NK-92 treated with Interleukin-12 subunit alpha and Interleukin-12 subunit beta, amount 100 ng/mL, for 24 hours (cell line): ENCODE results near the gene STX2.

Source experiments
- DNase-seq: peaks from one replicate; lab custom pipeline; 2025; lab: John Stamatoyannopoulos, UW

STX2 gene

GRCh38 chr12:130831246-130831645 lies 7.8 kb downstream of the STX2 start:
- no peak for DNase-seq

- DNase-seq = no peak
These were observed 8.9 kb downstream of the STX2 start for GRCh38 chr12:130830246-130830551.

DNA sequence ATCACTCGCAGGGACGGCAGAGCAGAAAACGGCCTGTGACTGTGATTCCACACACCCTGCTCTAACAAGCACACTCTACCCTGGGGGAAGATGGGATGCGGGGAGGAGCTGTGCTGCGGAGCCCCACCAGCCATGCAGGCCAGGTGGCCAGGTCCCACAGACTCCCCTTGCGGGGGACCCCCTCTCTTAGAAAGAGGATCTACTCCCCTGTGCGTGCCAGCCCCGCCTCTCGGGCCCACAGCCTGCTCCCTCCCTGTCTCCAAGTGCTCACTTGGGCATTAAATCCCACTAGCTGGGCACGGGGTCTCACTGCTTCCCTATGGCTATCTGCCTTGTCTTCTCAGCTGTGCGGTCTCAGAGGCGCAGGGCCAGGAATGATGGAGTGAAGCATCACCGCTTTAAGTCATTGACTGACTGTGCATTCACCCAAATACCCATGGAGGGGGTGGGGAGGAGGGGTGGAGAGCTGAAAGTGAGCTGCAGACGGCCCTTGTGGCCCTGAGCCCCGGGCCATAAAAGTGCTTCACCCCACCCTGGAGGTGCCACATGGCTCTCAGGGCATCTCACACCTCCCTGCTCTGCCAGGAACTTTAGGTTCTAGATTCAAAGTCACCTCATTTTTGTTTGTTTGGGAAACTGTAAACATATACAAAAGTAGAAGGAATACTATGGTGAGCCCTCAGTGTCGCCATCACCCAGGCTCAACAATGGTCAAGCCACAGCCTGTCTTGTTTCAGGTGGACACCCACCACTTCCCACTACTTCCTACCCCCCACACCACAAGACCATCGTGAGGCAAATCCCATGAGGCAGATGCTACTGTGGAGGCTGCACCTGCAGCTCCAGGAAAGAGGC lies 9.4 kb downstream of the STX2 start:
- no peak for DNase-seq

DNA sequence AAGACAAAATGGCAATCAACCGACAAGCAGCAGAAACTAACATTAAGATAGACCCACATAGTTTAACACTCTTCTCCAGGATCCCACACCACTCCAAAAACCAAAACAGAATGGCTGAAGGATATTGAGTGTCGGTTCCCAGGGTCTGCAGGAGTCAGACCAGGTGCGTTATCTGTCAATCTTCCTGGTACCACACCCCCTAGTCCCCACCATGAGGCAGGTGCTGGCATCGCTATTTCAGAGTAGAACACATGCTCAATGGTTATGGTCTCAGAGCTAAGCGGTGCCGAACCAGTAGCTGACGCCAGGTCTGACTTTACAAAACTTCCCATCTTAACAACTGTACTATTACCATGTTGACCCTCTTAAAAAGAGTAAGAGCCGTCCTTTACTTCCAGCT lies 10.2 kb downstream of the STX2 start:
- DNase-seq = no peak

DNA sequence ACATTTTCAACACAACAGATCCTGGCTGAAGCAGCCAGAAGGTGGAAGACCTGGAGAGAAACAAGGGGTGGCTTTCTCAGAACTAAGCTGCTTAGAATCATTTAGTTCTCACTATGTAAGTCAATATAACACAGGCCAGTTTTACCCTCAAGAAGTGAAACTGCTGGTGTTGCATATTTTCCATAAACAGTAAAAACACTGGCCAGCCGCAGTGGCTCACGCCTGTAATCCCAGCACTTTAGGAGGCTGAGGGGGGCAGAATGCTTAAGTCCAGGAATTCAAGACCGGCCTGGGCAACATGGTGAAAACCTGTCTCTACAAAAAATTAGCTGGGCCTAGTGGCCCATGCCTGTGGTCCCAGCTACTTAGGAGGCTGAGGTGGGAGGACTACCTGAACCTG lies 11.6 kb downstream of the STX2 start:
- DNase-seq = no peak

DNA sequence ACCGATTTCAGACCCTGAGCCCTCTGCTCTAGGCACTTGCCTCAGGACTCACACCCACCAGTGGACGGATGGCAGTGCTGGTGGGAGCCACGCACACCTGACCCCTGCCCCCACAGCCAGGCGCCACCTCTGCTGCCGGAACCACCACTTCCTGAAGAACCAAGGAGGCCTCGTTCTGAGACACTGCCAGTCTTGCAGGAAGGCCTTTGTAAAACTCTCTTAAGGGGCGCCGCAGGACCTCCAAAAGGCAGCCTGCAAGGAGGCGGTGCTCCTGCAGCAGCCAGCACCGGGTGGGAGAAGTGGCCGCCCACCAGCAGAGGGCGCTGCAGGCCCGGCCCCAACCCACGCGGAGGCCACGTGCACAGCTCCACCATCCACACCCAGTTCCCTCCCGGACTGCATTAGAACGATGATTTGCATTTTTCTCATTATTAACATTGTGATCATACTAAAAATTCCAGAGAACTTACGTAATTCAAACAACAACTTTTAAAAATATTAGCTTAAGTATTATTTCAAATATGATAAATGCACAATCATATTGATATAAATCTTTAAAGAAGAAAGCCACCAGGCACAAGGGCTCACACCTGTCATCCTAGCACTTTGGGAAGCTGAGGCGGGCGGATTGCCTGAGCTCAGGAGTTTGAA lies 12.8 kb downstream of the STX2 start:
- DNase-seq = no peak

DNA sequence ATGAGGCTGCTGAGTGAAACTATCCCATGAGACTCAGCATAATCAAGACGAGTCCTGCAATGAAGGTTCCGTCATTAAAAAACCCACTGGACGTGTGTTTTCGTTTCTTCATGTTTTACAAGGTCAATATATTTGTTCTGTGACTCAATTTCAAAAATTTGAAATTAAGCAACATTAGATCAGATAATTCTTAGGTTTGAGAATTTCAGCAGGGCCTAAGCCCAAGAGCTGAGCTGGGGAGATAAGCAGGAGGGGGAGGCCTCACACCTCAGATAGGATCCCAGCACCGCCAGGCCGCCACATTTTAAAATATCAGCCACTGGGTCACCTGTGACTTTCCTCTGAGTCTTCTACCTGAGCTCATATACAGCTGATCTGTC lies 13.3 kb downstream of the STX2 start:
- DNase-seq = no peak

DNA sequence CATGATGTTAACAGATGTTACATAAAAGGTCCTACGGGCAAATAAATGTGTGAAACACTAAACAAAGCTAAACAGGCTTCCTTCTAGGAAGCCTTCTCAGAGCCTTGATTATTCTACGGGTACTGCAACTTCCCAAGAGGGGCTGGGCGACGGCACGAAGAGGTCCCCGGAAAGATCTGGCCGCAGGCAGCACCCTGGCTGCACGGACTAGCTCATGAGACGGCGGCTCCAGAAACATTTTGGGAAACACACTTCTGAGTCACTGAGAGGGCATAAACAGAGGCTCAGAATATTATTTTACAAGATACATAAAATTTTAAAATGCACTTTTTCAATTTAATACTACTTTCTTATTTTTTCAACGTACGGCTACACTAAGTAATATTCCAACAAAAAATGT lies 19.4 kb downstream of the STX2 start:
- DNase-seq = no peak

DNA sequence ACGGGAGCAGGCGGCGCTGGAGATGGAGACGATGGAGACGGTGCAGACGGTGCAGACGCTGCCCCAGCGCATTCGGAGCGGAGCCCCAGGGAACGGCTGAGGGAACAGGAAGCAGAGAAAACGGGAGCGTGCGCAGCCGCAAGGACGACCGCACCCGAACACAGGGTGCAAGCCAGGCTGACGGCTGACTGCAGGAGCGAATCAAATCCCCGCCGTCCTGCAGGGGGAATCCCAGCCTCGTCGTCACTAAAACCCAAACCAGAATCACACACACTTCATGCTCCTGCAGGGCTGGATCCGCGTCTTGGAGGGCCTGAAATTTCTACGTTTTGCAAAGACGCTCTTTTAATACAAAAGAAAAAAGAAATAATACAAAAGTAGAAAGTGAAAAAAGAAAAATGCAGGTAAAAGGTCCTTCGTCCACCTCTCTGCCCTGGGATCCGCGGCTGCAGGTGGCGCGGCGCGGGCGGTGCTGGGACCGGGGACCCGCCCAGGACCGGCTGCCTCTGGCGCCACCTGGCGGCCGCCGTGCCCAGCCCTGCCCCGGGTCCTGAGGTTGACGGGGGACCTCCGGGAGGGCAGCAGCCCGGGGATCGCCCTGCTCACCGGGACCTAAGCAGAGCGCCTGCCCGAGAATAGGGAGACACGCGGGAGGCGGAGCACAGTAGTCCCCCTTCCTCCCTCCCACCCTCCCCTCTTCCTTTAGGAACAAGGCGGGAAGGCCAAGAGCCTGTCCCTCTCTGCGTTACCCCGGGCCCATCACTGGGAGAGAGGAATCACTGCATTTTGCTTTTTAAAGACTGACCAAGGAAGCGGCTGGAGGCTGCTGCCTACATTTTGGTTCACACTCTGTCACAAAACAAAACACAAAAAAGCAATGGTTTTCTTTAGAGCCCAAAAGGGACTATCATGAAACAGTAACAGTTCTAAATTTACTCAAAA lies 20.1 kb downstream of the STX2 start:
- DNase-seq = no peak

GRCh38 chr12:130818272-130818634 lies 20.8 kb downstream of the STX2 start:
- no peak for DNase-seq

- DNase-seq = no peak
These were observed 21.2 kb downstream of the STX2 start for GRCh38 chr12:130817804-130818203.

DNA sequence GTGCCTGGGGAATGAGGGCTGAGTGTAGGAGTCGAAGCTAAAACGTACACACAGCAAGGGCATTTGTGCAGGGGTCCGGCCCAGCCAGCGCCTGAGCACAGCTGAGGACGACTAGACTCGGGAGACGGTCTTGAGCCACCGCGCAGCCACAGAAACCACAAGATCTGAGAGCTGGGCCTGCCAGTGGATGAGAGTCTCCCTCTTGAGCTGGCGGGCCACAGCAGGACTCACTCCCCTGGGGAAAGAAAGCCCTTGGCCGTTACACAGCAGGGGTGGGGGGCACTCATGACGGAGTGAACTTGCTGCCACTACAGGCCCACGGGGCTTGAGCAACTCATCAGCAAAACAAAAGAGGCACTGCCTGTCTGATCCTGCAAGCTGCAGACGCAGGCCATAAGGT lies 23.0 kb downstream of the STX2 start:
- DNase-seq = no peak

- no peak for DNase-seq
These were observed 23.9 kb downstream of the STX2 start for GRCh38 chr12:130815028-130815741.

- DNase-seq = no peak
These were observed 25.1 kb downstream of the STX2 start for GRCh38 chr12:130813949-130814348.

DNA sequence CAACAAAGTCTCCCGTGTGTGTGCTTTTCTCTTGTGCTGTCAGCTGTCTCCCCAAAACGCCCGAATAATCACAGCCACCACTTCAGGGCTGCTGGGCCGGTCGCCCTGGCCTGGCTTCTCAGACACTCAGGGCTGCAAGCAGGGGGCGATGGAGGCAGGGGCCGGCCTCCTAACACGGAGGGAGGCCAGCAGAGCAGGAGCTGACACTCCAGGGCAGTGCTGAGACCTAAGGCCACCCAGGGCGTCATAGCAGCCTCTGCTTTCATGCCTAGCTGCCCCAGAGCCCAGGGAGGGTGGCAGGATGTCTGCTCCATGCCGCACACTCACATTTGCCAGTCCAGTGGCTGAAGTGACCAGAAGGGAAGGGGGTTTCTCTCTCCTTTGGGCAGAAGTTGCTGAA lies 25.6 kb downstream of the STX2 start:
- DNase-seq = no peak

DNA sequence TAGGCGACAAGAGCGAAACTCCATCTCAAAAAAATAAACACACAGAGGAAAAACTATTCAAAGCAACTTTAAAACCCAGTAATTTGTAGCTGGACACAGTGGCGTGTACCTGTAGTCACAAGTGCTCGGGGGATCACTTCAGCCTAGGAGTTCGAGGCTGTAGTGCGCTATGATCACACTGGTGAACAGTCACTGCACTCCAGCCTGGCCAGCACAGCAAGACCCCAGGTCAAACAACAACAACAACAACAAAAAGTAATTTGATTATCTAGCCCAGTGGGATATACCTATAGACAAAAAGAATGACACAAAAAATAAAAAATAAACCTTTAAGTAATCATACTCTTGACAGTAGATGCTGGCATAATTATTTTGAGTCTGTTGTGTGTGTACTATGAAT lies 29.3 kb downstream of the STX2 start:
- no peak for DNase-seq

DNA sequence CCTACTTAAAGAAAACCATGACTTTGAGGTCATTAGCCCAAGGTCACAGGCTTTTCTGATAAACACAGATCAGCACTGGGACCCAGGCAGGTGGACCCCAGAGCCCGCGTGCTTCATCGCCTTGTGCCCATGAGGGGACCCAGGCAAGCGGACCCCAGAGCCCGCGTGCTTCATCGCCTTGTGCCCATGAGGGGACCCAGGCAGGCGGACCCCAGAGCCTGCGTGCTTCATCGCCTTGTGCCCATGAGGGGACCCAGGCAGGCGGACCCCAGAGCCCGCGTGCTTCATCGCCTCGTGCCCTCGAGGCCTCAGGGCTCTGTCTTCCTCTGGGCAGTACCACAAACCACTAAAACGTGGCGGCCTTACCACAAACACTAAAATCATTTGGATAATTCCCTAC lies 31.7 kb downstream of the STX2 start:
- DNase-seq = no peak

GRCh38 chr12:130806574-130806973 lies 32.5 kb downstream of the STX2 start:
- DNase-seq = no peak

GRCh38 chr12:130805635-130806034 lies 33.4 kb downstream of the STX2 start:
- DNase-seq = no peak

DNA sequence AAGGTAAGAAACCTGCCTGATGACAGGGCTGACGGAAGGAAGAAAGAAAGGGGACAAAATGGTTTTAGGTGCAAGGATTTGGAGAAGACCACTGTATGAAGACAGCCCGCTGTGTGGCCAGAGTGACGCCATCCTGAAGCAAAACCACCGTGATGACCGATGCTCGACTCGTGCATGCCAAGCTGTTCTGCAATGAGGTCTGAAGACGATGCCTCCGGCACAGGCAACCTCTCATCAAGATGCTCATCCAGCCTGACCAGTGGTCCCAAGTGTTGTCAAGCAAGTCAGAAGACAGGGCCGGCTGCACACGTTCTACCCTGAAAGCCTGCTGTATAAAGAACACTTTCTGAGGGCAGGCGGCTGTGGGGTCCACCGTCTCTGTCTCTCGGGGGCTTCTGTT lies 34.8 kb downstream of the STX2 start:
- no peak for DNase-seq

- DNase-seq = no peak
These were observed 35.3 kb downstream of the STX2 start for GRCh38 chr12:130803702-130804101.

- DNase-seq = no peak
These were observed 38.7 kb downstream of the STX2 start for GRCh38 chr12:130800312-130800711.
